Glutamatergic neuron (in vitro differentiated cells): ENCODE measurements around the gene NXNL1. TPM values are rescaled to one million over a fixed set of nuclear protein-coding genes. Genes with fewer than 3 reads are reported as not detected.

Source experiments
- DNase-seq: peaks from one replicate; pipeline ENCODE4 v3.0.0; 2022
- H3K27ac Mint-ChIP-seq: one replicate; pipeline ENCODE4 v1.8.0; 2020; ENCODE audit warnings: mild to moderate bottlenecking, mixed read lengths, inconsistent platforms; ENCODE audit not compliant: unreplicated experiment
- H3K27me3 Mint-ChIP-seq: one replicate; pipeline ENCODE4 v1.8.0; 2020; ENCODE audit warnings: mild to moderate bottlenecking, moderate library complexity, mixed read lengths, inconsistent platforms; ENCODE audit not compliant: unreplicated experiment
- H3K36me3 Mint-ChIP-seq: one replicate; pipeline ENCODE4 v1.8.0; 2020; ENCODE audit warnings: mild to moderate bottlenecking, mixed read lengths, inconsistent platforms; ENCODE audit not compliant: unreplicated experiment
- H3K4me1 Mint-ChIP-seq: one replicate; pipeline ENCODE4 v1.8.0; 2020; ENCODE audit warnings: mild to moderate bottlenecking, low read depth, mixed read lengths, inconsistent platforms; ENCODE audit not compliant: unreplicated experiment
- H3K4me3 Mint-ChIP-seq: one replicate; pipeline ENCODE4 v1.8.0; 2020; ENCODE audit warnings: mild to moderate bottlenecking, mixed read lengths, inconsistent platforms; ENCODE audit not compliant: unreplicated experiment
- H3K9me3 Mint-ChIP-seq: one replicate; pipeline ENCODE4 v1.8.0; 2020; ENCODE audit warnings: mild to moderate bottlenecking, moderate library complexity, mixed read lengths, inconsistent platforms; ENCODE audit not compliant: unreplicated experiment
- total RNA-seq: library from RNA; stranded (reverse); fragmentation: NEBNext Ultra II Directional; extraction: Animal tissue kit (Norgen Biotek cat#: 25700); gene quantifications from one replicate; pipeline ENCODE4 v1.2.1, GENCODE V29; 2021; ENCODE audit not compliant: unreplicated experiment
- TF ChIP-seq, protein P1 (sequence below): fragments of 200-600 bp; sonication (generic); IDR thresholded peaks from one replicate; pipeline ENCODE4 v1.5.0; 2021; ENCODE audit not compliant: partially characterized antibody, unreplicated experiment

NXNL1 gene
- total RNA-seq, 1 donor from 2014 or later, result not detected

DNA sequence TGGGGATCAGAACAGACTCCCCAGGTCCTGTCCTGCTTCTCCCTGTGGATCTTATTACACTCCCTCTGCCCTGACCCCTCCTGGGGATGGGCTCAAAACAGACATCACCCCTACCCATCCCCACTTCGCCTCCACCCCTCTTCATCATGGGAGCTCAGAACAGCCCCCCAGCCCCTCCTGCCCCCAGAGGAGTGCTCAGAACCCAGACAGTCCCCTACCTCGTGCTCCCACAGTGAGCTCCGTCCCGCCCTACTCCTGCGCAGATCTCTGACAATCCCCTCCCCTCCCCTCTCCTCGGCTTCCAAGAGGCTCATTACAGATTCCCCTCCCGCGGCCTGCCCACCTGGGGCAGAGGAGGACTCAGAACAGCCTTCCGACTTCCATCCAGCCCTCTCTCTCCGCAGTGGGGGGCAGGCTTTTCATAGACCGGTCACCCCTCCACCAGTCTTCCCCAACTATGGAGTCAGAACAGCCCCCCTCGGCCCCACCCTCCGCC, 6.1 kb downstream of the NXNL1 start:
- Mint-ChIP-seq H3K4me3 (no peak overlapping the region), H3K4me1 (peaks cover 2% of the 10 kb centered on the region), H3K36me3 (peaks cover 5% of the 10 kb centered on the region), H3K27ac (no peak overlapping the region), H3K27me3 (peaks cover 8% of the 10 kb centered on the region), H3K9me3 (peaks cover 6% of the 10 kb centered on the region)
- TF ChIP-seq, protein P1, sequence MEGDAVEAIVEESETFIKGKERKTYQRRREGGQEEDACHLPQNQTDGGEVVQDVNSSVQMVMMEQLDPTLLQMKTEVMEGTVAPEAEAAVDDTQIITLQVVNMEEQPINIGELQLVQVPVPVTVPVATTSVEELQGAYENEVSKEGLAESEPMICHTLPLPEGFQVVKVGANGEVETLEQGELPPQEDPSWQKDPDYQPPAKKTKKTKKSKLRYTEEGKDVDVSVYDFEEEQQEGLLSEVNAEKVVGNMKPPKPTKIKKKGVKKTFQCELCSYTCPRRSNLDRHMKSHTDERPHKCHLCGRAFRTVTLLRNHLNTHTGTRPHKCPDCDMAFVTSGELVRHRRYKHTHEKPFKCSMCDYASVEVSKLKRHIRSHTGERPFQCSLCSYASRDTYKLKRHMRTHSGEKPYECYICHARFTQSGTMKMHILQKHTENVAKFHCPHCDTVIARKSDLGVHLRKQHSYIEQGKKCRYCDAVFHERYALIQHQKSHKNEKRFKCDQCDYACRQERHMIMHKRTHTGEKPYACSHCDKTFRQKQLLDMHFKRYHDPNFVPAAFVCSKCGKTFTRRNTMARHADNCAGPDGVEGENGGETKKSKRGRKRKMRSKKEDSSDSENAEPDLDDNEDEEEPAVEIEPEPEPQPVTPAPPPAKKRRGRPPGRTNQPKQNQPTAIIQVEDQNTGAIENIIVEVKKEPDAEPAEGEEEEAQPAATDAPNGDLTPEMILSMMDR, result no peak
- DNase-seq, result peak; percentile 44

DNA sequence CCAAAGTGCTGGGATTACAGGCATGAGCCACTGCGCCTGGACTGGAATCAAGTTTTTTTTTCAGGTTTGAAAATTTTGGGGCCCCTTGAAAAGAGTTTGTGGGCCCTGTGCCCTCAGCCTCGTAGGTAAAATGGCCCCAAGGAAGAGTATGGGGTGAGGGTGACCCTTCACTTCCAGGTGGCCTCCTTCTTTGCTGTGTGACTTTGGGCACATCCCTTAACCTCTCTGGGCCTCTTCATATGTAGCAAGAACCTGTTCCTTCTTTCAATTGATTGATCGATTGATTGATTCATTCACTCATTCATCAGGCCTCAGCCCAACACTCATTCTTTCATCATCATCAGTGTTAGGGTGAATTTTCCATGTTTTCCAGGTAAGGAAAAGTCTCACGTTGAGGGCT, 8.9 kb downstream of the NXNL1 start:
- TF ChIP-seq, protein P1, result no peak
- Mint-ChIP-seq H3K27ac (no peak overlapping the region), H3K27me3 (peaks cover 15% of the 10 kb centered on the region), H3K36me3 (peaks cover 5% of the 10 kb centered on the region), H3K4me3 (no peak overlapping the region), H3K4me1 (peaks cover 2% of the 10 kb centered on the region), H3K9me3 (peaks cover 6% of the 10 kb centered on the region)
- DNase-seq, result no peak

DNA sequence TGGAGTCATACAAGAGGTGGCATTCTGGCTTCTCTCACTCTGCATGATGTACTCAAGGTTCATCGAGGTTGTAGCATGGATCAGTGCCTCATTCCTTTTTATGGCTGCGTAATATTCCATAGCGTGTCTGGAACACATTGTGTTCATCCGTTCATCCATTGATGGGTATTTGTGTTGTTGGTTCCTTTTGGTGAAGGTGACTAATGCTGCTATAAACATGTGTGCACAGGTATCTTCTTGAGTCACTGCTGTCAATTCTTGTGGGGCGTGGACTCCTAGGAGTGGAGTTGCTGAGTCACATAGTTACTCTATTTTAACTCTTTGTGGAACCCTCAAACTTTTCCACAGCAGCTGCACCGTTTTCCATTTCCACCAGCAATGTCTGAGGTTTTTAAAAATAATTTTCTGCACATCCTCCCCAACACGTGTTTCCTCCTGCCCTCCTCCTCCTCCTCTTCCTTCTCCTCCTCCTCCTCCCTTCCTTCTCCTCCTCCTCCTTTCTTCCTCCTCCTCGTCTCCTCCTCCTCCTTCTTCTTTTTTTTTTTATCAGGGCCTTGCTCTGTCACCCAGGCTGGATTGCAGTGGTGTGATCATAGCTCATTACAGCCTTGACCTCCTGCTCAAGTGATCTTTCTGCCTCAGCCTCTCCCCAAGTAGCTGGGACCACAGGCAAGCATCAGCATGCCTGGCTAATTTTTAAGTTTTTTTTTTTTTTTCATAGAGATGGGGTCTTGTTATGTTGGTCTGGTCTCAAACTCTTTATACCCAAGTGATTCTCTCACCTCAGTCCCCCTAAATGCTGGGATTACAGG, 10.3 kb downstream of the NXNL1 start:
- peaks cover 15% of the 10 kb centered on the region for H3K27me3 Mint-ChIP-seq
- peaks cover 6% of the 10 kb centered on the region for H3K9me3 Mint-ChIP-seq
- H3K4me1 Mint-ChIP-seq, result peaks cover 2% of the 10 kb centered on the region
- no peak overlapping the region for H3K4me3 Mint-ChIP-seq
- TF ChIP-seq, protein P1, result no peak
- H3K36me3 Mint-ChIP-seq, result peaks cover 5% of the 10 kb centered on the region
- no peak overlapping the region for H3K27ac Mint-ChIP-seq
- no peak for DNase-seq

DNA sequence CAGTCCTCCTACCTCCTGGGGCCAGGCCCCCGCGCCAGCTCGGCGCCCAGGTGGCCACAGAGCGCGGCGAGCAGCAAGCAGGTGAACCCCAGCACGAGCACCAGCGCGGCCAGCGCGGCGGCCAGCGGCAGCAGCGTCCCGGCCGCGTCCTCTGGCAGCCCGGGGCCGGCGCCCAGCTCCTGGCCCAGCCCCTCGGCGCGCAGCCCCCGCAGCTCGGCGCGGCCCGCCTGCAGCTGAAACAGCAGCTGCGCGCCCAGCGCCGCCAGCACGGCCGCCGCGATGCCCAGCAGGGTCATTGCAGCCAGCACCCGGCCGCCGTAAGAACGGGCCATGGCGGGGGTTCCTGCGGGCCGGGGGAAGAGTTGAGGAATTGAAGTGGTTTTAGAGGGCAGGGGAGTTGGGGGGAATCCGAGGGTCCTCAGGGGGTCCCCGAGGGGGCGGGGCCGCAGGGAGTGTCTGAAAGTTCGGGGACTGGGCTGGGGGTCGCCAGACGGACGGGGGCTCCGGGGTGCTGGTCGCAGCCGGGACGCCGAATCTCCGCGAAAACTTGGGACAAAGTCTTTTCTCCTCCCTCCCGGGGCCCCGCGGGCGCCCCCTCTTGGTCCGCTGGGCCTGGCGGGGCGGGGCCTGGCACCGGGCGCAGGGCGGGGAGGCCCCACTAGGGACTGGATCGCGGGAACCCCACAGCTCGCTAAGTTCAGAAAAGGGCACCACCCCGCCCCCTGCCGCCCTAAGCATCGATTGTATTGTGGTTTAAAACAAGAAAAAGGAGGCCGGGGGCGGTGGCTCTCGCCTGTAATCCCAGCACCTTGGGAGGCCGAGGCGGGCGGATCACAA, 12.4 kb downstream of the NXNL1 start, which contains the start of gene TMEM221:
TMEM221 (minus strand) TSS at position 538 of the 837 bp plus-strand sequence; CDS start at position 332, 206 bp downstream.
- no peak within 1 kb of the TSS for H3K27ac Mint-ChIP-seq
- no peaks in the 10 kb centered on the region for H3K4me1 Mint-ChIP-seq
- DNase-seq, result peak; percentile 59
- H3K27me3 Mint-ChIP-seq, result peaks cover 11% of the 10 kb centered on the region
- TF ChIP-seq, protein P1, result peak; percentile 38
- peak within 1 kb of the TSS; percentile 64 for H3K4me3 Mint-ChIP-seq
- H3K9me3 Mint-ChIP-seq, result peaks cover 3% of the 10 kb centered on the region
- H3K36me3 Mint-ChIP-seq, result peaks cover 5% of the 10 kb centered on the region
